GM18870 (cell line): ENCODE measurements around the gene FAHD1.

ENCODE experiments used
- ATAC-seq: cut with Tn5 transposase; IDR thresholded peaks from one replicate; pipeline ENCODE4 v1.9.1; 2021; ENCODE audit warnings: moderate library complexity; ENCODE audit not compliant: unreplicated experiment

The FAHD1 gene

DNA sequence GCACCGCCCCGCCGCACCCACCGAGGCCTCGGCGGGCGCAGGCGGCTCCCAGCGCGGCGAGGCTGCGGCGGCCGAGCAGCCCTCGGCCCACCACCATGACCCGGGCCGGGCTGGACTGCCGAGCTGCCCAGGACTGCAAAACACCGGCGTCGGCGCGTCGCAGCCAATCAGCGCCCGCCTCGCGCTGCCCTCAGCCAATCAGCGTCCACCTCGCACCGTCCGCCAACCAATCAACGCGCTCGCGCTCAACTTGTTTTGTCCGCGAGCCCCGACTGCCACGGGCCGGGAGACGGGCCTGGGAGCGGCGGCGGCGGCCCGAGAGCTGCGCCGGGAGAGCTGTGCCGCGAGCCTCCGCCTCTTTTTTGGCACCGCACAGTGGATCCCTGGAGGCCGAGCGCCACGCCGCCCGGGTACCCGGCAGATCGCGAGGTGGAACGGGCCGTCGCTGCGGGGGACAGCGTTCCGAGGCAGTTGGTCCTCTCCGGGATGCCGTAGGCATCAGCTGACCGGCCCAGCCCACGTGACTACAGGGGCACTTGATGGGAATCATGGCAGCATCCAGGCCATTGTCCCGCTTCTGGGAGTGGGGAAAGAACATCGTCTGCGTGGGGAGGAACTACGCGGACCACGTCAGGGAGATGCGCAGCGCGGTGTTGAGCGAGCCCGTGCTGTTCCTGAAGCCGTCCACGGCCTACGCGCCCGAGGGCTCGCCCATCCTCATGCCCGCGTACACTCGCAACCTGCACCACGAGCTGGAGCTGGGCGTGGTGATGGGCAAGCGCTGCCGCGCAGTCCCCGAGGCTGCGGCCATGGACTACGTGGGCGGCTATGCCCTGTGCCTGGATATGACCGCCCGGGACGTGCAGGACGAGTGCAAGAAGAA lies at the start of gene FAHD1, which contains the start of gene HAGH:
FAHD1 (plus strand) TSS at position 516 of the 883 bp plus-strand sequence; CDS start at position 549, 33 bp downstream.
HAGH (minus strand) TSS at position 135 of the 883 bp plus-strand sequence; CDS start at position 97, 38 bp downstream.
- ATAC-seq: peak; percentile 83

DNA sequence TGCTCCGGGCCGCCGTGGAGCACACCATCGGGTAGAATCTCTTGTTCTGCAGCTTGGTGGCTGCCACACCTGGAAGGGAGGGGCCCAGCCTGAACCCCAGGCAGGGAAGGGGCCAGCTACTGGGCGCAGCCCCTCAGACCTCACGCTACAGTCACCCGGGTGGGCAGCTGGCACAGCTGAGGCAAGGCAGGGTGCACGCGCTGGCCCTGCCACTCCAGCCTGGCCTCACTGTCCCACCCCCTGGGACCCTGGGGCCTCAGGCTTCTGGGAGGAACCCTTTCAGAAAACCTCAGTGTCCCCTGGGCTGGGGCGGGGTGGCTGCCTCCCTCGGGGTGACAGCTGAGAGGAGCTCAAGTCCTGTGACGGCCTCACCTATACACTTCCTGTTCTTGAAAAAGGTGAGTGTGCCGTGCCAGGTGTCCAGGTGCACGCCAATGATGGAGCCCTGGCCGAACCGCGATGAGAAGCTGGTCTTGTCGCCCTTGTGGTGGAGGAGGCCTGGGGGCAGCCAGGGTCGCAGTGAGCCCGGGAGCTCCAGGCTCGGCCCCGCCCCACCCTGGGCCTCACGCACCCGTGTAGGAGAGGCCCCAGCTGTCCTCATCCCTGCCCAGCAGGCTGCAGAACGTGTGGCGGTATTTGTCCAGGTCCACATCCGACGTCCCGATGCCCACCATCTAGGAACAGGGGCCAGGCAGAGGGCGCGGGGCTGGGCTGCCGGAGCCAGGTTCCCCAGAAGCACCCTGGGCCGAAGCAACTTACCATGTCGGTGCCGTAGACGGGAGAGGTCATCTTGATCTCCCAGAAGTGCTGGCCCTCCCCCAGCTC lies 49.4 kb upstream of the FAHD1 start:
- ATAC-seq: no peak

DNA sequence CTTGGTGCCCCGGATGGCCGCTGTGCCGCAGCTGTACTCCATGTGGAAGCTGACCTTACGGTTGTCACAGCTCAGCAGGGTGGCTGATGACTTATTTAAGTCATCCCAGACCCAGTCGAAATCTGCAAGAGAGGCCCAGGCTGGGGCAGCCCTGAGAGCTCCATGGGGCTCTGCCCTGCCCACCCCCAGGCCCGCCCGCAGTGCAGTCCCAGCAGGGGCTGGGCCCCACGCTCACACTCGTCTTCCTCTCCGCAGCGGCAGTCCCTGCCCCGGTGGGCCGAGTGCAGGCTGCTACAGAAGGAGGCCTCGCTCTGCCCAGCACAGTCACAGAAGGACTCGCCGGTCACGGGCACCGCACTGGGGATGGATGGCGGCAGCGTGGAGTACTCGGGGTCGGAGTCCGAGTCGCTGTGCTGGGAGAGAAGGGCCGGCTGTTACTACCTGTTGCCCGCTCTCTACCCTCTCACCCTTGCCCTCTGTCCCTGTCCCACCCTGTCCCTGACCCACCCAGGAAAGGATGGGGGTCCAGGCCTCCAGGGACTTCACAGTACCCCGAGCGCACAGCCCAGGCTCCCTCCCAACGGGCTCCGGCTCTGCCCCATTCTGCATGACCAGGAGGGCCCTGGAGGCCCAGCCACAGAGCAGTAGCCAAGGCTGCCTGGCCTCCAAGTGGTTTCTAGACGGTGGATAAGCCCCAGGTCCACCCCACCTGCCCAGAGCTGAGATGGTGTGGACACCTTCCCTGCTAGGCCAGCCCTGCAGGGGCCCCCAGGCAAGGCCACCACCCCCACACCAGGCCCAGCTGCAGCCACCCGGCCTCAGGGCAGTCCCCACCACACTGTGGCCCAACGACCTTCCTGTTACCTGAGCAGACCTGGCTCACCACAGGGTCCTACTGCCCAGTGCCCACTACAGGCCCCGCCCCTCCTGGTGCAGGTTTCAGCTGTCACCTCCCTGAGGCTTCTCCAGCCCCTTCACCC lies 48.5 kb upstream of the FAHD1 start:
- ATAC-seq: no peak

DNA sequence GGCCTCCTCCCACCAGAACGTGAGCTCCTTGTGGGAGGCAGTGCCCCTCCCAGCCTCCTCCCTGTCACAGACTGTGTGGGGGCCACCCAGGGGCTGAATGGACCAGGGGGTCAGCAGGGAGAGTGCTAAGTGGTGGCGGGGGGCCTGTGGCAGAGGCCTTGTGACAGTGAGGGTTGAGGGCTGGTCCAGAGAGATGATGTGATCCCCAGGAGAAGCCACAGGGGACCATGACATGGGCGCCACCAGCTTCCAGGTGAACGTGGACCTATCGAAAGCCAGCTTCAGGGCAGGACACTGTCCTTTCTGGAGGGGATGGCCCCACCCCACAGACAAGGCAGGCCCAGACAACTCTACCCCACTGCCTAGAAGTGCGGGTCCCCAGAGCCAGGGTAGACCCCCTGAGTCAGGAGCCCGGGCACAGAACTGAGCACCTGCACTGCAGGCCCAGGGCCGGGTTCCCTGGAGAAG lies 47.7 kb upstream of the FAHD1 start:
- no peak for ATAC-seq

DNA sequence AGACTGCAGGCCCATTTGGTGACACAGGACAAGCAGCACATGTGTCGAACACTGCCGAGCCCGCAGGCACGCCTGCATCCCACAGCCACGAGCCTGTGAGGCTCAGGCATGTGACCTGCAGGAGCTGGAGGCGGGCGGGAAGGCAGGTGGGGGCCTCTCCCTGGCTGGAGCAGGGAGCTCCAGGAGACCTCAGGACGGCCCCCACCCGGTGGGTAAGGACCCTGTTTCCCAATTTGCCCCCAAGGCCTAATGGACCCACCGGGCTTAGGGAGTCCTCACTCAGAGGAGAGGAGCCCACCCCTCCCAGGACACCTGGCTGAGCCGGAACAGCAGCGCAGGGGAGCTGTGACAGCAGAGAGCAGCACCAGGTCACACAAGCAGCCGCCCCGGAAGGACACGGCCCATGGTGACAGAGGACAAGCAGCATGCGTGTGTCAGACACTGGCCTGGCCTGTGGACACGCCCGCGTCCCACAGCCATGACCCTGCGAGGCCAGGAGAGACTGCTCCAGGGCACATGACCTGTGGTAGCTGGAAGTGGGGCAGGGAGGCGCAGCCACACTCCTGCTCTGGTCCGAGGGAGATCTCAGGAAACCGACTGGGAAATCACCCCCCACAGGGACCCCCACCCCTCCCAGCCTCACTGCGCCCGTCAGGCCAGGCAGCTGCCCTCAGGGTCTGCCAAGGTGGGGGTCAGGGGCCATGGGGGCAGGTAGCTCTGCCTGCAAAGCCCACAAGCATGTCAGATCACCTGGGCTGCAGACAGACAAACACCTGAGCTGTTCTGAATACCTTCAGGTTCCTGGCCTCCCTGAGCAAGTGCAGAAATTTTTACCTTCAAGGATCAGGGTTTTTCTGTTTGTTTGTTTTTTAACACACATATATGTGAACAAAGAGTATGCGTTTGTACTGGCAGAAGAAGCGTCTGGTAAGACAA lies 47.0 kb upstream of the FAHD1 start:
- ATAC-seq: no peak

DNA sequence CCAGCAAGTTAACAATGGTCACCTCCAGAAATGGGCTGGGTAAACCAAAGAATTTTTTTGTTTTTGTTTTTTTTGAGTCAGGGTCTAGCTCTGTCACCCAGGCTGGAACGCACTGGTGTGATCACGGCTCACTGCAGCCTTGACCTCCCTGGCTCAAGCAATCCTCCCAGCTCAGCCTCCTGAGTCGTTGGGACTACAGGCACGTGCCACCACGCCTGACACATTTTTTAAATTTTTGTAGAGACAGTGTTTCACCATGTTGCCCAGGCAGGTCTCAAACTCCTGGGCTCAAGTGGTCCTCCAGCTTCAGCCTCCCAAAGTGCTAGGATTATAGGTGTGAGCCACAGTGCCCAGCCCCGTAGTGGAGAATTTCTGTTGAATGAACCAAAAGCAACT lies 46.3 kb upstream of the FAHD1 start:
- no peak for ATAC-seq

DNA sequence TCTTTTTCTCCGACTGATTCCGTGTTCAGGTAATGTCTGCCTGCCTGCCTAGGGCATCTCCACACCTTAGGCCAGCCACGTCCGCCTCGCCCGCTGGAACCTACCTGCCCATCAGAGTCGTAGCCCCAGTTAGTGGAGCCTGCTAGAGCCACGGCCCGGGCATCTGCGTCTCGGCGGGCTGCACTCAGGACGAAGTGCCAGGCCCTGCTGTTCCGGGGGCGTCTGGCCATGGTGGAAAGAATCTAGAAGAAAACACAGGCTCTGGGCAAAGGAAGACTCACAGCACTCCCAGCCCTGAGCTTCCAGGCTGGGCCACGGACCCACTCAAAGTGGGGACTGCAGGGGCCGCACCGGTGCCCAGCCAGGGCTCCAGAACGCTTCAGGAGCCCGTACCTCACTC lies 45.8 kb upstream of the FAHD1 start:
- no peak for ATAC-seq

DNA sequence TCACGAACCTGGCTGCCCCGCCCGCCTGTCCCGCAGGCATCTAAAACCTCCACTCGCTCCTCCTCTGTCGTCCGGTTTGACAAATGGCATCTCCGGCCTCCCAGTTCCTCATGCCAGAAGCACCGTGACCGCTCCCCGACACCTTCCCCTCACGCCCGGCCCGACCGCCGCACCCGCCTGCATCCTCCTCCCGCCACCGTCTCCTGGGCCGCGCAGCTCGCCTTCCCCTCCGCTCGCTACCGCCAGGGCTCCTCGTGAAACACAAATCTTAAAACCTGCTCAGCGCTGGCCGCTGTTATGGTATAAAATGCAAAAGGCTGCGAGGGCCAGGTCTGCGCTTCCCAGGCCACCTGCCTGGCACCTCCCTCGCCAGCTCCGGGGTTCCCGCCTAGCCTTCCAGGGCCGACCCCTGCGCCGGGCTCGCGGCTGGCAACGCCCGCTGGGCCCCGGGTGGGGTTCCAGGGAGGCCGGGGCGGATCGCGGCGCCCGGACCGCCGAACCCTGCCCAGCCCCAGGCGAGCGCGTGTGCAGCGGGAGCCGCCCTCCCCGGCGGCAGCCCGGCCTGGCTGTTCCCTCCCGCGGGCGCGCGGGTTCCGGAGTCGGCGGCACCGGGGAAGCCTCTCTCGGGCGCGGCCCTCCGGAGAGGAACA lies 45.1 kb upstream of the FAHD1 start:
- ATAC-seq: no peak

DNA sequence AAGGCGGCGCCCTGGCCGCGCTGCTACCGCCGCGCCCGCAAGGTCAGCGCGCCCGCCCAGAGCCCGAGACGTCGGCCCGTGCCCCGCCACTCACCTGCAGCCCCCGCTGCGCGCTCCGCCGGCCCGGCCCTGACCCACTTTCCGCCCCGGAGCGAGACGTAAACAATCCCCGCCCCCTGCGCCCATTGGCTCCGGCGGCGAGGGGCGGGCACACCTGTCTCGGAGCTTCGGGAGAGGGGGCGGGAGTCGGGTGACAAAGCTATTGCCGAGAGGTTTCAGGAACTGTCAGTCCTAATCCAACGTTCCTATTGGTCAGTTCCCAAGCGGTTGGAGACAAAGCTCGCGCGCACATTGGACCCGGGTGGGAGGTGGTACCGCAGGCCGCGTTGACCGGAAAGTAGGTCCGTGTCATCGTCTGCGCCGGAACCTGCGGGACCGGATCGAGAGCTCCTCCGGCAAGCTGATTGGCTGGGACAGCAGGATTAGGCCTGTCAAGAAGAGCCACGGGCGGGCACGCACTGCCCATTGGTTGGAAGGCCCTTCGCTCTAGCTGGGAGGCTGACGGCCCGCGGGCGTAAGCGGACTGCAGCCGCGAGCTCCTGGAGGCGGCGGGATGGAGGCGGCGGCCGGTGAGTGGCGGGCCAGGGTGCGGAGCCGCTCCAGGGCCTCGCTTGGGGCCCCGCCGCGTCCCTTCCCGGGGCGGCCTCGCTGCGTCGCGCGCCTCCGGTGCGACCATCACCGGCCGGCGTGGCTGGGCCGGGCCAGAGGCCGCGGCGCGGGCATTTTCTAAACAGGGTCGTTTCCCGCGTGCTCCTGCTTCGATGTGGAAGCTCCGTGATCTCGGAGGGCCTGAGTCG lies 44.4 kb upstream of the FAHD1 start, which contains the start of the genes NUBP2 and SPSB3:
NUBP2 (plus strand) TSS at position 553 of the 857 bp plus-strand sequence; CDS start at position 614, 61 bp downstream.
SPSB3 (minus strand) TSS at position 164 of the 857 bp plus-strand sequence. CDS start 1,088 bp downstream, outside the sequence.
- peak; percentile 83 for ATAC-seq

DNA sequence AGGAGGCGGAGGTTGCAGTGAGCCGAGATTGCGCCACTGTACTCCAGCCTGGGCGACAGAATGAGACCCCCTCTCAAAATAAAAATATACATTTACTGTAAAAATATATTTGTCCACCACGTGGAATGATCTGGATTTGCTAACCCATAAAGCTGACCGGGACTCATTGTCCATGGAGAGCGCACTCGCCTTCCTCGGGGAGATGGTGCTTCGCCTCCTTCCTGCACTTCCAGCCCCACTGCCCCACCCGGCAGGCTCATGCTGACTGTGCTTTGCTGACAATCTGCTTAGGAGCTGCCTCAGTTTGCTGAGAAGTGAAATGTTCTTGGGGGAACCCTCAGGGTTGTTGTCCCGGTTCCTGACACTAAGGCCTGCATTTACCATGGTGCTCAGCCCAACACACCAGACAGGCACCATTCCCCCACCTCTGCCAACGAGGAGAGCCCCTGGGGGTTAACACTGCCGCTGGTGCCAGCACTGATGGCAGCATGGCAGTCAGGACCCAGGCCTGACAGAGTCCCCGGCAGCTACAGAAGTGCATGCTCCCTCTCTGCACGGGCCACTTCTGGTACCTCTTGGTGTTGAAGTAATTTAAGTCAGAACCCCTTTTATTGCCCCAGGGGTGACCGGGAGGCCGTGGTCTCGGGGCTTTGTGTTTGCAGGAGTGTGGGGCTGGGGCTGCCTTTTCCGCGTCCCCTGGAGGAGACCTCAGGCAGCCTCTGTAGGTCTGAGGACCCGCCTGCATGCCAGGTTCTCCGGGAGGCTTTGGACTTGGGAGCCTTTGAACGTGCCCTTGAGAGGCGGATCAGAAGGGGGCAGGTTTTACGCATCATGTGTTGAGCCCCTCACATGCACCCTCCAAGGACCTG lies 41.8 kb upstream of the FAHD1 start:
- no peak for ATAC-seq

DNA sequence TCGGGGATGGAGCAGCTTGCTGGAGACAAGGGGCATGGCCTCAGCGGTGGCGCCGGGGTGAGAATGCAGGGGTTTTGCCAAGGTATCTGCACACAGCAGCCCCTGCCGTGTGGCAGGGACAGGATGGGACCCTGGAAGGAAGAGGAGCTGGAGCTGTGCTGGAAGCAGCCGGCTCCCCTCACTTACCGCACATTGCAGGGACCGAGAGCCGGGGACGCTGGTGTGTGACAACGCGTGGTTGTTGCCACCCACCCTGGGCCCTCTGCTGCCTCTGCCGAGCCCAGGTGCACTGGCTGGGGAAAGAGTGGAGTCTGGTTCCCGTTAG lies 41.2 kb upstream of the FAHD1 start:
- no peak for ATAC-seq

DNA sequence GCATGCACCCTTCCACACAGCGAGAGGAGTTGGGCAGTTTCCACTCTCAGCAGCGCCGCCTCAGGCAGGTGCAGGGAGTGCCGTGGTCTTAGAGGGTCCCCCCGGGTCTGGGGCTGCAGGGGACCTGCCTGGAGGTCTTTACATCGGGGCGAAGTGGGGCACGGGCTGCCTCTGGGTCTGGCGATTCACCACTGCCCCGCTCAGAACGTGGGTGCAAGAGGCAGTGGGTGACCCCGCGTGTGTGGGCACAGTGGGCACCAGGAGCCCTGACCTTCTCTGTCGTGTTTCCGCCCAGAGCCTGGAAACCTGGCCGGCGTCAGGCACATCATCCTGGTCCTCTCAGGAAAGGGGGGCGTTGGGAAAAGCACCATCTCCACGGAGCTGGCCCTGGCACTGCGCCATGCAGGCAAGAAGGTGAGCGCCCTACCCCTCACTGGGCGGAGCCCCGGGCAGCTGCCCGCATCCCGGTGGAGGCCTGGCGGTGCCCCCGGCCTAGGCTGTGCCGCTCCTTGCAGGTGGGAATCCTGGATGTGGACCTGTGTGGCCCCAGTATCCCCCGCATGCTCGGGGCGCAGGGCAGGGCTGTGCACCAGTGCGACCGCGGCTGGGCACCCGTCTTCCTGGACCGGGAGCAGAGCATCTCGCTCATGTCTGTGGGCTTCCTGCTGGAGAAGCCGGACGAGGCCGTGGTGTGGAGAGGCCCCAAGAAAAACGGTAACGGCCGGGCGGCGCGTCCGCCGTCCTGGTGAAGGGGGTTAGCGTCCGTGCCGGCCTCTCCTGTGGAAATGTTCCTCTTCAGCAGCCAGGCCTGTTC lies 40.6 kb upstream of the FAHD1 start:
- ATAC-seq: no peak

DNA sequence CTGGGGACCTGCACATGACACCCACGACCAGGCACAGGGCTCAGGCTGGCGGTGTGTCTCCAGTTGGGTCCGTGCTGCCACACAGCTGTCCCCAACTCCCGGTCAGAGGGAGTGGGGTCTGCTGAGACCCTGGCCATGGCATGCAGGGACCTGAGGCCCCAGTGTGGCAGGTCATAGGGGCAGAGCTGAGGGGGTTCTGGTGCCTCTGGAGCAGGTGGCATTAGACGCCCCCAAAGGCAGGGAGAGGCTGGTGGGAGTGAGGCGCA lies 40.0 kb upstream of the FAHD1 start:
- no peak for ATAC-seq

DNA sequence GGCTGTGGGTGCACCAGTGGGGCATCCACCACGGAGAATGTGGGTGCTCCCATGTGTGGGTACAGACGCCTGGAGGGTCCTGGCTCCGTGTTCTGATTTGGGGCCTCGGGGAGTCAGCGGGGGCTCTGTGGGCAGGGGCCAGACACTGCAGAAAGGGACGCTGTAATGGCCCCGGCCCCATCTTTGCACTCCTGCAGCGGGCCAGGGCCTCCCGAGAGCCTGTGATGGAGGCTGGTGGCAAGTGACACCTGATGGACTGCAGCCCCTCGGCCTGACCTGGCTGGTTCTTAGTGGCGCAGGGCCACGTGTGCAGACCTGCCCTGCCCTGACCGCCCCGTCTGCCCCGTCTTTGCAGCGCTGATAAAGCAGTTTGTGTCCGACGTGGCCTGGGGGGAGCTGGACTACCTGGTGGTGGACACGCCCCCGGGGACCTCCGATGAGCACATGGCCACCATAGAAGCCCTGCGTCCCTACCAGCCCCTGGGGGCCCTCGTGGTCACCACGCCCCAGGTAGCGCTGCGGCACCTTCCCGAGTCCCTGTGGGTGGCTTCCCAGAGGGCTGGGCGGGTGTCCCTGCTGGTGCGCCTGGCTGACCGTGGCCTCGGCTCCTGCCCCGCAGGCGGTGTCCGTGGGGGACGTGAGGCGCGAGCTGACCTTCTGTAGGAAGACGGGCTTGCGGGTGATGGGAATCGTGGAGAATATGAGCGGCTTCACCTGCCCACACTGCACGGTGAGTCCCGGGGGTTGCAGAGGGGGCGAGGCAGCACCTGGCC lies 39.5 kb upstream of the FAHD1 start:
- ATAC-seq: no peak

DNA sequence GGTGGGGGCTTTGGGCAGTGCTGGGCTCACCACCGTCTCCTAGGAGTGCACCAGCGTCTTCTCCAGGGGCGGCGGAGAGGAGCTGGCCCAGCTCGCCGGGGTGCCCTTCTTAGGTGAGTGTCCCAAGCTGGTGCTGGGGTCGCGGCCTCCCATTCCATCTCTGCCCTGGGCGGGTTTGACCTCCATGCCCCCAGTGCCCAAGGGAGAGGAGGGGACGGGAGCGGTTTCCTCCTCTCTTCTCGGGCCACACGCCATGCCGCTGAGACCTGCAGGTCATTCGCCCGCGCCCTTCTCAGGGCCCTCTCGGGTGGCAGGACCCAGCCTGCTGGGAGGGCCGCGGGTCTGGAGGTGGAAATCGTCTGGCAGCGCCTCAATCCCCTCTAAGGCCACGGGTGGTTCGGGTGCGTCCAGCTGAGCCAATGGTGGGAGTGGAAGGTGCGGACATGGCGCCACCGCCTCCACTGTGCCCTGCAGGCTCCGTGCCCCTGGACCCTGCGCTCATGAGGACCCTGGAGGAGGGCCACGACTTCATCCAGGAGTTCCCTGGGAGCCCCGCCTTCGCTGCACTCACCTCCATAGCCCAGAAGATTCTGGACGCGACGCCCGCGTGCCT lies 38.8 kb upstream of the FAHD1 start:
- no peak for ATAC-seq
